ENCODE data around the gene DRAM1.
"Not testable (repeated sequence)": the region's sequence is repeated elsewhere in the genome, so short reads cannot be mapped to it uniquely, and the experiment has no call there.

DRAM1 gene

GRCh38 chr12:101857043-101857558, 20.3 kb upstream of the DRAM1 start:
- H3K27ac ChIP-seq, result no peak overlapping the region
- no peak for DNase-seq

GRCh38 chr12:101858361-101858760, 19.0 kb upstream of the DRAM1 start:
- Histone ChIP-seq H3K4me3 (ENCODE audit: low read depth, low read length) (no peak overlapping the region), H3K9me3 (ENCODE audit: severe bottlenecking) (no peaks in the 10 kb centered on the region), H3K27me3 (ENCODE audit: insufficient read depth, low read depth, severe bottlenecking) (no peaks in the 10 kb centered on the region), H3K36me3 (no peaks in the 10 kb centered on the region), H3K27ac (no peak overlapping the region)
- no peak for DNase-seq
- TF ChIP-seq CTCF (IDR thresholded peaks at IDR 0.05; ENCODE audit: low read depth, low read length), result no peak

More at GRCh38 chr12:101857043-101857558, 20.3 kb upstream of the DRAM1 start:
- no peaks in the 10 kb centered on the region for H3K36me3 ChIP-seq
- TF ChIP-seq CTCF (IDR thresholded peaks at IDR 0.05; ENCODE audit: low read depth, low read length), result no peak
- H3K4me3 ChIP-seq (ENCODE audit: low read depth, low read length), result no peak overlapping the region
- no peaks in the 10 kb centered on the region for H3K9me3 ChIP-seq (ENCODE audit: severe bottlenecking)
- H3K27me3 ChIP-seq (ENCODE audit: insufficient read depth, low read depth, severe bottlenecking), result no peaks in the 10 kb centered on the region

- Histone ChIP-seq H3K36me3 (no peaks in the 10 kb centered on the region), H3K27me3 (ENCODE audit: insufficient read depth, low read depth, severe bottlenecking) (no peaks in the 10 kb centered on the region), H3K4me3 (ENCODE audit: low read depth, low read length) (no peak overlapping the region), H3K9me3 (ENCODE audit: severe bottlenecking) (no peaks in the 10 kb centered on the region), H3K27ac (no peak overlapping the region)
- no peak for TF ChIP-seq CTCF (IDR thresholded peaks at IDR 0.05; ENCODE audit: low read depth, low read length)
- no peak for DNase-seq
These were observed 17.4 kb upstream of the DRAM1 start for GRCh38 chr12:101859664-101860607.

GRCh38 chr12:101861688-101862087, 15.7 kb upstream of the DRAM1 start:
- H3K27ac ChIP-seq, result not testable (repeated sequence)

DNA sequence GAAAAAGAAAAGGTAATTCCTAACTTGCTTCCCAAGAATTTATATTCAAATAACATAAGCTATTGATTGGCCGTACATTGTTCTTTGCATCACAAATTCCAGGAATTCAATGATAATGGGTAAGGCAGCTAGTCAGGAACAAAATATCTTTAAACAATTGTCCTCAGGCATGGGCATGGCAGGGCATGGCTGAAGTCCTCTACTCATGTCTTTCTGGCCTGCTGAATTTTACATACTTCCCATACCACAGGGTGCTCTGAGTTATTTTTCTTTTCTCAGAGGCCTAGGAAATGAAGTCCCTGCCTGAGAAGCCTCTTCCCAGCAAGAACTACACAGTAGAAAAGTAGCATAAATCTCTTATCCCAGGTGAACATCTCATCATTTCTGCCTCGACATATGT, 15.1 kb upstream of the DRAM1 start:
- no peaks in the 10 kb centered on the region for H3K27me3 ChIP-seq (ENCODE audit: insufficient read depth, low read depth, severe bottlenecking)
- no peak overlapping the region for H3K4me3 ChIP-seq (ENCODE audit: low read depth, low read length)
- H3K9me3 ChIP-seq (ENCODE audit: severe bottlenecking), result no peaks in the 10 kb centered on the region
- H3K27ac ChIP-seq, result no peak overlapping the region
- no peak for TF ChIP-seq CTCF (IDR thresholded peaks at IDR 0.05; ENCODE audit: low read depth, low read length)
- H3K36me3 ChIP-seq, result no peaks in the 10 kb centered on the region
- DNase-seq, result no peak

More at GRCh38 chr12:101861688-101862087, 15.7 kb upstream of the DRAM1 start:
- not testable (repeated sequence) for H3K36me3 ChIP-seq; H3K9me3 ChIP-seq (ENCODE audit: severe bottlenecking); H3K27me3 ChIP-seq (ENCODE audit: insufficient read depth, low read depth, severe bottlenecking); H3K4me3 ChIP-seq (ENCODE audit: low read depth, low read length); DNase-seq

DNA sequence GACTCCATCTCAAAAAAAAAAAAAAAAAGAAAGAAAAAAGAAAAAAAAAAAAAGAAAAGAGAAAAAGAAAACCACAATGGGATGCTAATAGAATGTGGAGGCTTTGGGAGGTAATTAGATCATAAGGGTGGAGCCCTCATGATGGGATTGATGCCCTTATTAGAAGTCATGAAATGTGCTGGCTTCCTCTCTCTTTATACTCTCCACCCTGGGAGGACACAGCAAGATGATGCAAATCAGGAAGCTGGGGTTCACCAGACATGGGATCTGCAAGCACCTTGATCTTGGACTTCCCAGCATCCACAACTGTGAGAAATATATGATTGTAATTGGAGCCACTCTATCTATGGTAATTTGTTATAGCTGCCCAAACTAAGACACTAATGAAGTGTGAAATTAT, 13.4 kb upstream of the DRAM1 start:
- H3K4me3 ChIP-seq (ENCODE audit: low read depth, low read length), result no peak overlapping the region
- H3K27ac ChIP-seq, result no peak overlapping the region
- no peaks in the 10 kb centered on the region for H3K9me3 ChIP-seq (ENCODE audit: severe bottlenecking)
- H3K36me3 ChIP-seq, result no peaks in the 10 kb centered on the region
- H3K27me3 ChIP-seq (ENCODE audit: insufficient read depth, low read depth, severe bottlenecking), result no peaks in the 10 kb centered on the region
- no peak for DNase-seq
- no peak for TF ChIP-seq CTCF (IDR thresholded peaks at IDR 0.05; ENCODE audit: low read depth, low read length)

Measured in WERI-Rb-1 (cell line).